GM21381 (cell line): ENCODE data around the gene ACBD6.

Experiments
- ATAC-seq: cut with Tn5 transposase; IDR thresholded peaks from one replicate; pipeline ENCODE4 v1.9.1; 2021; ENCODE audit warnings: mild to moderate bottlenecking, moderate library complexity; ENCODE audit not compliant: unreplicated experiment

Gene ACBD6

GRCh38 chr1:180259431-180260338 is 242.7 kb downstream of the ACBD6 start:
- ATAC-seq = no peak

DNA sequence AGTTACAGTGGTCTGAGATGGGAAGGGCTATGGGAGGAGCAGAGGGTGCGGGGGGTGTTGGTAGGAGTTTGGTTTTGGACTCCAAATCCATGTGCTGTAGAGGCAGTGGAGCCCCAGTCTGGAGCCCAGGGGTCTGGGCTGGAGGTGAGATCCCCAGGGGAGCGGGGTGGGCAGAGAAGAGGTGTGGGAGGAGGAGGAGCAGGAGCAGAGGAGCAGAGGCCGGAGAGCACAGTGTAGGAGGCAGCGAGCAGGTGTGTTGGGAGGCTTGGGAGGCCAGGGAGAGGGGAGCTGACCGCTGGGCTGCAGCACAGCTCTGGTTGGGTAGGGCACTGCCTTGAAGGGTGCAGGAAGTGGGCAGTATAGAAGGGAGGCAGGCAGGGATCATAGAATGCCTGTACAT is 243.4 kb downstream of the ACBD6 start:
- no peak for ATAC-seq

DNA sequence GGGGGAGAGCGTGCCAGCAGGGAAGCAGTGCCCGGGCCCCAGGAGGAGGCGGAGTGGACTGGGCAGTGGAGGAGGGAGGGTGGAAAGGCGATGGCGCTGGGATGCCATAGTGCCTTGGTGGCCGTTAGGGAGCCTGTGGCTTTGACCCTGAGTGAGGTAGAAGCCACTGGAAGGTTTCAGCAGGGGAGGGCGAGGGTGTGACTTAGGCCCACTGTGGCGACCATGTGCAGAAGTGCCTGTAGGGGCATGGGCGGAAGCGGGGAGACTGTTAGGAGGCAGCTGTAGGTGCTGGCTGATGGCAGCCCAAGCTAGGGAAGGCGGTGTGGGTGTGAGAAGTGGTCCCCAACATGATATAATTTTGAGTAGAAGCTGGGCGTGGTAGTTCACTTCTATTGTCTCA is 244.1 kb downstream of the ACBD6 start:
- ATAC-seq = no peak

DNA sequence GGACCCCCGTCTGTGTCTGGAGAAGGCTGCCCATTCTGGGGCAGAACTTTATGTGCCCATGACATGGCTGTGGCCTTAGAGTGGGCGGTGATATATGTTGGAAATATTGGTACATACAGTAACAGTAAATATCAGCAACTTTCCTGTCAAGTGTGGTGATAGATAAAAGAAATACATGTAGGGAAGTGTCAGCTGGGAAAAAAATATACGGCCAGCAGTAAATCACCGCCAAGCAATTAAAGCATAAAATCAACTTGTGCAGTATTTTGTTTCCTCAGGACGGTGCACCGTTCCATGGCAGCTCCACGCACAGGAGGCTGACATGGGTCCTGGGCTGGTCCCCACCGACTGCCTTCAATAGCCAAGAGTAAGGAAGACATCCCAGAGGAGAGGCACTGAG is 244.9 kb downstream of the ACBD6 start:
- ATAC-seq = no peak

GRCh38 chr1:180257028-180257386 is 245.4 kb downstream of the ACBD6 start:
- no peak for ATAC-seq

GRCh38 chr1:180256341-180257027 is 245.9 kb downstream of the ACBD6 start:
- no peak for ATAC-seq

GRCh38 chr1:180255536-180256340 is 246.6 kb downstream of the ACBD6 start:
- ATAC-seq = no peak

GRCh38 chr1:180254854-180255253 is 247.5 kb downstream of the ACBD6 start:
- ATAC-seq = no peak

- no peak for ATAC-seq
These were observed 247.9 kb downstream of the ACBD6 start for GRCh38 chr1:180254496-180254819.

- no peak for ATAC-seq
These were observed 248.5 kb downstream of the ACBD6 start for GRCh38 chr1:180253585-180254495.

DNA sequence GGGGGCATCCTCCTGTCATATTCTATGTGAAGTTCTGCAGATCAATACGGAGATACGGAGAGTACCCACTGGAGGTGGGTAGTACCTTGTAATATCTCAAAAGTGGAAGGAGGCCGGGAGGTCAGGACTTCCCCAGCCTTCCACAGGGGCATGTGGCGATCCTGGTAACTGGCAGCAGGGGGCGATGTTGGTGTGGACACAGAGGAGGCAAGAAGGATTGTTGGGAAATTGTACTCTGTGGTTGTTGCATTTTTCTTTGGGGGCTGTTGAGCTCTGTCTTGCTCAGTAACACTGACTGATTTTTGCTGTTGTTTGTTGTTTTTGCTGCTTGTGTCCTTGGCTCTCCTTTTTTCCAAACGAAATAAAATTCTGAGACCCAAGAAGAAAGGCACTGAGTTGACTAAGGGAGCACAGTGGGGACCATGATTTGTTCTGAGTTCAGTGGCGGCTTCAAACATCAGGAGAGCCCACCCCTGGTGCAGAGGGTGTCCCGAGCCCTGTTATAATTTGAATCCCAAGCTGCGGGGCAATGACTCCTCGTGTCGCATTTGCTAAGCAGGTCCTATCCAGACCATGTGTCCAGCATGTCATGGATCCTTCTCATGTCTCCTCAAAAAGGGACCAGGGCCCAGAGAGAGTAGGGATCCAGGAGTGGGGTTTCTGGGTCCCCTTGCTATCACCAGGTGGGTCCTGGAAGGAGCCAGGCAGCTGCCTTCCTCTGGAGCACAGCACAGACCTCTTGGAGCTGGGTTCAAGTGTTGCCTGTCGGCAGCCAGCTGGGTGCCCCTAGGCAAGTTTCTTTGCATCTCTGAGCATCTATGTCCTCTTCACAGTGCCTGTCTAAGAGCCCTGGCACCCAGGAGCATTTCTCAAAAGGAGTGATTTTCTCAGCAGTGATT is 249.5 kb downstream of the ACBD6 start:
- ATAC-seq = no peak

DNA sequence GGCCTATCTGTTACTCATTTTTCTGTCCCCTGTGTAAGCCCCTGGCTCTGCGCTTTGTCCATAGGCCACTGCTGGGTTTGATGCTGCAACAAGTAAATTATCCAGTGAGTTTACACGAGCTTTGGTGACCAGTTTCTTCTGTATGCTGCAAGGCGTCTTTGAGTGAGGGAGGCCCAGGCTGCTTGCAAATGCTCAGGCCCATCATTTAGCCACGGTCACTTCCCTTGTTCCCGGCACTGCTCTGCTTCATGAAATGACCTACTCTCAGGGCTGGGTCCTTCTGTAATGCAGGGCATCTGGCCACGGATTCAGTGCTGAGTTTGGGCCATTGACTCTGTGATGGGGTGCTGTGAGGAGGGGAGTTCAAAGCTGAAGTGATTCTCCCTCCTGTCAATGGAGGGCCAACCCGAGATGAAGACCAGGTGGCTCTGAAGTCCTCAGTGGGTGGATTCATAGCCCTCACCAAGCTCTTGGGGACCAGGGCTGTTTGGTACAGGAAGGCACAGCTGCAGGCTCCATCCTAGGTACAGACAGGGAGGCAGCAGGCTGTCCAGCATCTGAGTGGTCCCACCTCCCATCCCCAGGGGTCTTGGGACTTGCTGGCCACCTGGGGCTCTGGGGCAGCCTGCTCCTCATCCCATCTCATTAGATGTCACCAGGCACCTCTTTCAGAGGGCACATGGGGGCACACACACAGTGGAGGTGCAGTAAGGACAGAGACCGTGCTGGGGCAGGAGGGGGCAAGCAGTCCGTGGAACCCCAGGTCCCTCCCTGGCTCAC is 250.7 kb downstream of the ACBD6 start:
- no peak for ATAC-seq

- no peak for ATAC-seq
These were observed 251.4 kb downstream of the ACBD6 start for GRCh38 chr1:180250883-180251509.

GRCh38 chr1:180250499-180250770 is 251.9 kb downstream of the ACBD6 start:
- no peak for ATAC-seq

GRCh38 chr1:180249725-180250498 is 252.5 kb downstream of the ACBD6 start:
- no peak for ATAC-seq

GRCh38 chr1:180248731-180249681 is 253.4 kb downstream of the ACBD6 start:
- no peak for ATAC-seq

- ATAC-seq = no peak
These were observed 254.2 kb downstream of the ACBD6 start for GRCh38 chr1:180248176-180248575.
